ENCODE measurements around the gene ATP10A. TPM values are rescaled to one million over a fixed set of nuclear protein-coding genes. Genes with fewer than 3 reads are reported as not detected.

Gene ATP10A
- total RNA-seq, 1 experiment from 2014 or later, result 3.9 TPM

- no peak overlapping the region for H4K5ac ChIP-seq (ENCODE audit: insufficient read length, low read depth, low read length)
- no peaks in the 10 kb centered on the region; the same call in 1 of the 2 replicates for H3K4me1 ChIP-seq (ENCODE audit: insufficient read depth, low read length)
- no peak overlapping the region for H3K14ac ChIP-seq (ENCODE audit: insufficient read depth, low read length)
- H2BK120ac ChIP-seq (ENCODE audit: low read depth, low read length, poor library complexity, severe bottlenecking), result no peak overlapping the region
- Mint-ChIP-seq H3K4me1 (peaks cover 19 to 59% of the 10 kb centered on the region in 2 experiments), H3K9me3 (no peaks in the 10 kb centered on the region; a peak in 1 of 5 replicates), H3K27ac (no peak overlapping the region), H3K36me3 (ENCODE audit: insufficient read depth in 1 of 3, low read depth in 3 of 3) (peaks cover 0 to 2% (median 0%) of the 10 kb centered on the region in 3 experiments; a peak in 2 of 7 replicates), H3K27me3 (ENCODE audit: low read depth) (no peaks in the 10 kb centered on the region), H3K4me3 (no peak overlapping the region)
- H3K27me3 ChIP-seq (ENCODE audit: insufficient read depth, low read length), result no peaks in the 10 kb centered on the region
- H3K27ac ChIP-seq (ENCODE audit: insufficient read length, low read depth, low read length), result no peak overlapping the region
- no peak overlapping the region for H2BK20ac ChIP-seq (ENCODE audit: low read depth, low read length, poor library complexity, severe bottlenecking)
- no peak overlapping the region for H4K91ac ChIP-seq (ENCODE audit: insufficient read length, low read depth, low read length)
- H4K20me1 ChIP-seq (ENCODE audit: control insufficient read depth, insufficient read depth, insufficient read length), result no peaks in the 10 kb centered on the region
- no peak overlapping the region for H3K56ac ChIP-seq (ENCODE audit: insufficient read length, low read depth, low read length)
- no peak overlapping the region for H3K23ac ChIP-seq (ENCODE audit: insufficient read length, low read depth, low read length)
- no peak overlapping the region for H3T11ph ChIP-seq (ENCODE audit: low read length)
- H3K9me3 ChIP-seq (ENCODE audit: control insufficient read depth, low read depth, low read length), result no peaks in the 10 kb centered on the region
- no peak overlapping the region for H2BK5ac ChIP-seq (ENCODE audit: insufficient read length, low read length)
- no peaks in the 10 kb centered on the region for H3K79me1 ChIP-seq (ENCODE audit: insufficient read depth, low read depth, low read length, poor library complexity, severe bottlenecking)
- no peak overlapping the region for H4K8ac ChIP-seq (replicated peaks; ENCODE audit: insufficient read length, low read depth, low read length)
- no peak overlapping the region for H2AK5ac ChIP-seq (ENCODE audit: insufficient read length, low read length)
- no peak overlapping the region for H3K18ac ChIP-seq (ENCODE audit: insufficient read length, low read depth, low read length)
- no peak overlapping the region for H2BK15ac ChIP-seq (ENCODE audit: low read depth, low read length)
- H3K23me2 ChIP-seq (ENCODE audit: insufficient read length, low read depth, low read length, poor library complexity, severe bottlenecking), result no peaks in the 10 kb centered on the region
- no peak for DNase-seq
- no peak for TF ChIP-seq CTCF (conservative IDR thresholded peaks at IDR 0.05)
- no peak overlapping the region for H3K4ac ChIP-seq (ENCODE audit: low read depth, low read length)
- no peak overlapping the region for H2AFZ ChIP-seq (ENCODE audit: low read length)
- WGBS (ENCODE audit: extremely low coverage, insufficient read length, low lambda C conversion rate), result no CpG with 5 or more reads among the region's 4 CpGs
- no peak overlapping the region for H2BK12ac ChIP-seq (ENCODE audit: insufficient read length, low read depth, low read length)
- no peaks in the 10 kb centered on the region for H3K79me2 ChIP-seq (ENCODE audit: insufficient read depth, low read length)
- H3K4me2 ChIP-seq (ENCODE audit: insufficient read depth, insufficient read length, low read length), result no peak overlapping the region
- H3K9ac ChIP-seq (ENCODE audit: extremely low read depth, insufficient read length, low read length), result no peak overlapping the region
These were observed 66.1 kb downstream of the ATP10A start for GRCh38 chr15:25797035-25797434.
